A172 (cell line): ENCODE results near the gene BSND. TPM values are rescaled to one million over a fixed set of nuclear protein-coding genes. Genes with fewer than 3 reads are reported as not detected.

Source experiments
- DNase-seq: peaks from one replicate; pipeline ENCODE4 v3.0.0-alpha.2; 2015; ENCODE audit warnings: low spot score
- total RNA-seq: library from RNA; depleted of rRNA; stranded (reverse); fragments of >200 nt; shearing (Covaris generic); gene quantifications from 2 replicates; pipeline ENCODE4 v1.2.3, GENCODE V29; 2014

The BSND gene
- total RNA-seq, 1 experiment from 2014 or later: not detected

DNA sequence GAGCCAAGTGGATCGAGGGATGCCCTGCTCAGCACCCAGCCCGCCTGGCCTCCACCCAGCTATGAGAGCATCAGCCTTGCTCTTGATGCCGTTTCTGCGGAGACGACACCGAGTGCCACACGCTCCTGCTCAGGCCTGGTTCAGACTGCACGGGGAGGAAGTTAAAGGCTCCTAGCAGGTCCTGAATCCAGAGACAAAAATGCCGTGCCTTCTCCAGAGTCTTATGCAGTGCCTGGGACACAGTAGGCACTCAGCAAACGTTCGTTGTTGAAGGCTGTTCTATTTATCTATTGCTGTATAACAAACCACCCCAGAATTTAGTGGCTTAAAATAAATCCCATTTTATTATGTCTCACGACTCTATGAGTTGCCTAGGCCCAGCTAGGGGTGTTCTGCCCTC lies 6.8 kb upstream of the BSND start:
- DNase-seq: no peak

DNA sequence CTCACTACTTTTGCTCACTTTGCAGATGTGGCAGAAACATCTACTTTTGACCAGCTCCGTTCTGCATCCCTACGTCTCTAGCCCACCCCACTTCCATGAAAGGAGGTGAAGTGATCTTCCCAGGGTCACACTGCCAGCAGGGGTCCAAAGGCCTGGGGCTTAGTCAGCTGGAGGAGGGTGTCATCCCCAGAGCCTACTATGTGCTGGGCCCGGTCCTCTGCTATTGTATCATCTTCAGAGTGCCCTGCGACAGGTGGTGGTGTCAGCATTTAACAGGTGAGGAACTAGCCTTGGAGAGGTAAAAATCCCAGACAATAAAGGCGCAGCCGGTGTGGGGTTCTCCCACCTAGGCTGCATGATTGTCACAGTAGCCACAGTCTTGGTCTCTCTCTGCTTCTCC lies 5.6 kb upstream of the BSND start:
- no peak for DNase-seq

DNA sequence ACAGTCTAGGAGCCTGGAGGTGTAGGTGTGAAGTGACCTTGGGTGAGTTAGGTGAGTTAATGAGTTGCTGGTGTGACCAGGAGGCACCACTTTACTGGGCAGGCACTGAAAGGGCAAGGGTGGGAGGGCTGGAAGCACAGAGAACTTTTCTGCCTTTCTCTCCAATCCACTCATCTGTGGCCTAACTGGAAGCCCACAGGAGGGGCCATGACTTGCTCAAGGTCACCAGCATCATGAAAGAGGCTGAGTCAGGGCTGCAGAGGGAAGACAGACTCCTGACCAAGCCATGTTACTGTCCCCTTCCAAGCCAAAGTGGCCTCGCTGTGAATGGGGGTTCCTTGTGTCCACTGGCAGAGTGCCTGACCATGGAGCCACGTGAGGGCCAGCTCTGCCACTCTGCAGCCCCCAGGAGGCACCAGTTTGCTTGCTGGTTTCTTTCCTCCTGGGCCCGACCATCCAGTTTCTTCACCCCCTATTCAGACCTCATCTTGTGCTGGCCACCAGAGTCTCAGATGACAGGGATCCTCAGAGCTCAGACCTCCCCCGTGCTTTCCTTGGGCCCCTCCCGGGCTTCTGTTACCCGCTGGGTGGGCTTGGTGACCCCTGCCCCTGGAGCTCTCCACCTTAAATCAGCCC lies 4.3 kb upstream of the BSND start:
- no peak for DNase-seq

DNA sequence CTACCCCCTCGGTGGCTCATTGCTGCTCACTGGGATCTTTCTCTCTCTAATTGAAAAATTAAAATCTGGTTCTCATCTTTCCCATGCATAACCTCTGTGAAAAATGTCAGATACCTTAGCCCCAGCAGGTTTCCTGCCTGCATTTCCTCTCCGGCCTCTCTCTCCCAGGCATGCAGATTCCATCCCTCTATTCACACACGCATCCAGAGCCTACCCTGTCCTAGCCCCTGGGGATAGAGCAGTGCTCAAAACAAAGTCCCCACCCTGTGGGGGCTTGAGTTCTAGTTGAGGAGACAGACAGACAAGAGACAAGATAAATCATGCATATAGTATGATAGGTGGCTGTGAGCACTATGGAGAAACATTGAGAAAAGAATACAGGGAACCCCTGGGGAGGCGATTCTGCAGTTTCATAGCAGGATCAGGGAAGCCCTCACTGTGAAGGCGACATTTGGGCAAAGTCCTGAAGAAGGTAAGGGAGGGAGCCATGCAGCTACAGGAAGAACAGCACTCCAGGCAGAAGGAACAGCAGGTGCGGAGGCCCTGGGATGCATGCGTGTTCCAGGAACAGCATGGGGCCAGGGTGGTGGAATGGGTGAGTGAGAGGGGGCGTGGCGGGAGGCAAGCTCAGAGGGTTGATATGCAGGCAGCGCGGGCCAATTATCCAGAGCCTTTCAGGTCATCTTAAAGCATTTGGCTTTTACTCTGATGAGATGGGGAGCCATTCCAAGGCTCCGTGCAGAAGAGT lies 3.5 kb upstream of the BSND start:
- DNase-seq: no peak

DNA sequence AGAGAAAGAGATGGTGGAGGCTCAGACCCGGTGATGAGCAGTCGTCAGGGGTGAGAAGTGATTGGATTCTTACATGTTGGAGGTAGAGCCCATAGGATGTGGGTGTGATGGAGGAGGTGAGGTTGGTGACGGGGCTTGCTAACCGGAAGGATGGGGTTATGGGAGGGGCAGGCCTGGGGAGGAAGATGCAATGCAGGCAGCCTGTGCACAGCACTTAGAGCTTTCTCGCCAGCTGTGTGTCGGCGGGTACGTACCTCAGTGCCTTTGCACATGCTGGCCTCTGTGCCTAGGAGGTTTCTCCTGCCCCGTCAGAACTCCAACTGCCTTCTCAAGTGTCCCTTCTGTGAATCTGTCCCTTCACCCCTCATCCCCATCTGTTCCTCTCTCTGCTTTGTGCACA lies 2.9 kb upstream of the BSND start:
- DNase-seq: no peak

DNA sequence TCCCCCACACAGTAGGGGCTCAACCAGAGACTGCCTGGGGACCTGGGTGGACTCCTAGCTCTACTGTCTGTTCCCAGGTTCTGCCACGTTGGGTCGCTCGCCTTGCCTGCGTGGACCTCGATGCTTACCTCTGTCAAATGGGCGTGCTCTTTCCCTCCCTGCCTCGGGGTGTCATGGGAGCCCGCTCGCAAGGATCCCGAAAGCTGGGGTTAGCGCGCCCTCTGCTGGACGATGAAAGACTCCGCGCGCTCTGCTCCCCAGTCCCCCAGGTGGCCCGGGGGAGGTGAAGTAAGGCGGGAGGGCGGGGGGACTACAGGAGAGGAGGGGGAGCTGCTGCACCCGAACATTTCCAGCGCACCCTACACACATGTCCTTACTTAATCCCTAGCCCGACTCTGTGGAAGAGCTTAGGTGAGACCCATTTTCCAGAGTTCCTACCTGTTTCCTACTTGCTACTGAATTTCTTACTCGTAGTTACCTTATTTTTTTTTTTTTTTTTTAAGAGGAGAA lies 2.3 kb upstream of the BSND start:
- peak; percentile 38 for DNase-seq

DNA sequence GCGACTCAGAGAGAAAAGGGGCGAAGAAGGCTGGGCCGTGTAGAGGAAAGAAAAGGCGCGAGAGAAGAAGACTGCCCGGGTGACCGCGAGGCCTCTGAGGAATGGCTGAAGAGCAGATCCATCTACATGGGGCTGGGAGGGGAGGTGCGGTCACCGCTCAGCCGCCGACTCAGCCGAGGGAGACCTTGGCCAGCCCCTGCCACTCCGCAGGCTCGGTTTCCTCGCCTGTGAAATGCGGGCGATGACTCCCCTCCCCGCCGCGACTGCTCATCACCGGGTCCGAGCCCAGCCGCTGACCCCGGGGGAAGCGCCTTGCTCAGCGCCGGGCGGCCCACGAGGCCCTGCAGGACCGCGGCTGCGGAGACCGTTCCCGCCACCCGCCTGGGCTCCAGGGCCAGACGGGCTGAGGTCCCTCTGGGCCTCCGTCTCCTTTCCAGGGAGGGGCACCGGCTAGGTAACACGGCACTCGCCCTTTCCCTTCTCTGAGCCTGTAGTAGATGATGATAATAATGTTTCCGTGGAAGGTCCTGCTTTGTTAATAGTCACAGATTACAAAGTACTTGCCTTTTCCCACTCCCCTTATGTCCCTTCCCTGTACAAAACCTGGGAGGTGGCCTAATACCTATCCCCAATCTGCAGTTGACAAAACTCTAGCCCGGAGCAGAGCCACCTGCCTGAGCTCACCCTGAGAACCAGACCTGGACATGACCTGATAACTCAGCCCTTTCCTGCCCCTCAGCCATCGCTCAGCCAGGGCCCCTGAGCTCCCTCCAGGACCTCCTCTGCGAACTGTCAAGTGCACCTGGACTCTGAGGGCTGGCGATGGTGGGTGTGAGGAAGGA lies 1.6 kb upstream of the BSND start:
- no peak for DNase-seq

DNA sequence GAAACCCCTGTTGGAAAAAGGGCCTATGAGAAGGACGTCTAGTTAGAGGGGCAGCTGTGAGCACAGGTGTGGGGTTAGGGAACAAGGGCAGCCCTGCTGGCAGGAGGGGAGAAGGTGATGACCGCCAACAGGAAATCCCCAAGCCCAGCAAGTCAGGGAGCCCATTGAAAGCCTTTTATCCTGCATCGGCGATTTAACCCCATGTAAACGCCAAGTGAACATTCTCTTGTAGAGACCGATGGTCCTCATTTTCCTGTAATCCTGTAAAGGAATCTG lies 1.1 kb upstream of the BSND start:
- no peak for DNase-seq

DNA sequence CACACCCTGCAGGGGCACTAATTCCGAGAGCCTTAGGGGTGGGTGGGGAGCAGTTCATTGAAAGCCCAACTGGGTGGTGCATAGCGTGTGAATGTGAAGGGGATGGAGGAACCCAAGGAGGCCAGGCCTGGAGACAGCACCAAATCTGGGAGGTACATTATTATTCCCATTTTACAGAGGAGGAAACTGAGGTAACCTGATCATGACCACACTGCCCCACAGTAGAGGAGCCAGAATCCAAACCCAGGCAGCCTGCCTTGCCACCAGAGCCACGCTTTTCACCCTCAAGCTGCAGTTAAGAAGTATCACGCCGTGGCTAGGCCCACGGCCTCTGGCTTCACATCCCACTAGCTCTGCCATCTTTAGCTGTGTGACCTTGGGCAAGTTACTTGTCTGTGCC lies 633 bp upstream of the BSND start:
- DNase-seq: no peak

DNA sequence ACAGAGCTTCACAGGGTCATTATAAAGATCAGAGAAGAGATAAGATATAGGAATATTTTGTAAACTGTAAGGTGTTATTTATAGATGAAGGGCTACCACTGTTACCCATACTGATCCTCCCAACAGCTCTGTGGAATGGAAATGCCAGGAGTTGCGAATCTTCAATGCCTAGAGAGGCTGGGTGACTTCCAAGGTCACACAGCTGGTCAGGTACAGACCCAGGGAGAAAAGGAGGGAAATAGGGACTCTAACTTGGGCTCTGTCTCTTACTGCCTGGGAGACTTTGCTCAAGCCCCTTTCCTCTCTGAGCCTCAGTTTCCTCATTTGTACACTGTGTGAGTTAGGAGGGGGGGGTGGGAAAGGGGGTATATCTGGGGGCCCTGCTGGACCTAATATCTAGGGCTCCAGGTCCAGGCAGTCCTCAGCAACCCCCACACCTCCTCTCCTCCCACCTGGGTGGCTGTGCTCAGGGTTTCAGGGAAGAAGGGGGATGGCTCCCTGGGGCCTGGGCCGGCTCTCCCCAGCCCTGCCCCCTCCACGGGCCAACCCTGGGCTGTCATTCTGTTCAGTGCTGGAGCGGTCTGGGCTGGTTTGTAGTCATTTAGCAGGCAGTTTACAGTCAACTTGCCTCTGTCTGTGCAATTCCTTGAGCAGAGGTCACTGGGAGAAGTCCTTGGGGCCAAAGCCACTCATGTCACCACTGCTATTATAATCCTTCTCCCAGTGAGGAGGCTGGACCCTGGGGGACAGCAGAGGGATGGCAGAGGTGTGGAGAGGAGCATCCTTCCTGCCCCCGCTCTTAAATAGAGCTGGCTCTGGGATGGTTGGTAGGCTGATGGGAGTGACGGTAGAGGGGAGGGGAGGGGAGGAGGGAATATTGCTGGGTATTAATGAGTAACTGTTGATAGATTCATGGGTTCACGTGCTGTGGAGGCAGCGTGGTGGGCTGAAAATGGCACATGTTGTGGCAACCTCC lies 1.7 kb downstream of the BSND start:
- no peak for DNase-seq

DNA sequence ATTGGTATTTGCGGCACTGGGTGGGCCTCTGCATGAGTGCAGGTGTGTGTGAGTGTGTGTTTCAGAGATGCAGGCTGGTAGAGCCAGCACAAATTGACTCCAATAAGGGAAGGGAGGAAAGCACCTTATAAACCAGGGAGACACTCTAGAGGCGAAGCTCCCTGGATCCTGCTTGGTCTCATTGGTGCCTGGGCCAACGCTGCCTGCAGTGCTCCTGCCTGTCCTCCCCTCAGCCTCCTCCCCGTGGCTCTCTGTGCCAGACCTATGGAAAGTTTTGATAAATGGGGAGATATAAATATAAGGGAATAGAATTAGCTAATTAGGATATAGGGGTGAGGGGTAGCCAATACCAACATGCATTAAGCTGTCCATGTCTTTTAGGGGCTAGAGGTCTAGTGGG lies 2.6 kb downstream of the BSND start:
- DNase-seq: no peak

DNA sequence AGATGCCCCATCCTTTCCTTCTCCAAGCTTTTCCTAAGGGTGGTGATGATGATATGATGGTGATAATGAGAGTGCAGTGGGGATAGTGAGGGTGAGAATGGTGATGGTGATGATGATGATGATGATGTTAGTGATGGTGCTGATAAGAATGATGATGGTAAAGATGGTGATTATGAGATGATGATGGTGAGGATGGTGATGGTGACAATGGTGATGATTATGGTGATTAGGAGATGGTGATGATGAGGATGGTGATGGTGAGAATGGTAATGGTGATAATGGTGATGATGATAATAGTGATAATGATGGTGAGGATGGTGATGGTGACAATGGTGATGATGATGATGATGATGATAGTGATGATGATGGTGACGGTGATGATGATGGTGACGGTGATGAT lies 4.0 kb downstream of the BSND start:
- no peak for DNase-seq

DNA sequence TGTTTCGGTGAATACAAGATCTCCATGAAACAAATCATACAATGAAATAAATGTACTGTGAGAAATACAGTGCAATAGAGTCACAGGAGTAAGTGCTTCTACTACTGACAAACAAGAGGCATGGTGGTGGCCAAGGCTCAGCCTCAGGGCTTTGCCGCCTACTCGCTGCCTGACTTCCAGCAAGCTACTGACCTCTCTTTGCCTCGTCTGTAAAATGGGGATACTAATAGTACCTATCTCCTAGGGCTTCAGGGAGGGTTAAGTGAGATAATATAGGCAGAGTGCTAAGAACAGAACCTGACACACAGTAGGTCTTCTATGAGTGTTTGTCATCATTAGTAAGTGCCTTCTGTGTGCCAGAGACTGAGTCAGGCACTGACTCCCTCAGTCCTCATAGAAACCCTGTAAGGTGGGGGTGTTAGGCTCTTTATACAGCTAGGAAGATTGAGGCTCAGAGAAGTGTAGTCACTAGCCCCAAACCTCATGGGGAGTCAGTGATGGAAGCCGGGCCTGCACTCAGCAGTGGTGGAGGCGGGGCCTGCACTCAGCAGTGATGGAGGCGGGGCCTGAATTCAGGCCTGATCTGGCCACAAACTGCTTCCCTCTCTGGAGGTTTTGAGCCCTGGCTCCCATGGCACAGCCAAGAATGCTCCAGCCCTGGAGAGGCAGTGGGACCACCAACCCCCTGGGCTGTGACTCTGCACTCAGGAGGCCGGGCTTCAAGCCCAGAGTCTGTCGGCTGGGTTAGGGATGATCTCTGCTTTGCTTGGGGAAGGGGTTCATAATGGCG lies 6.8 kb downstream of the BSND start:
- no peak for DNase-seq

DNA sequence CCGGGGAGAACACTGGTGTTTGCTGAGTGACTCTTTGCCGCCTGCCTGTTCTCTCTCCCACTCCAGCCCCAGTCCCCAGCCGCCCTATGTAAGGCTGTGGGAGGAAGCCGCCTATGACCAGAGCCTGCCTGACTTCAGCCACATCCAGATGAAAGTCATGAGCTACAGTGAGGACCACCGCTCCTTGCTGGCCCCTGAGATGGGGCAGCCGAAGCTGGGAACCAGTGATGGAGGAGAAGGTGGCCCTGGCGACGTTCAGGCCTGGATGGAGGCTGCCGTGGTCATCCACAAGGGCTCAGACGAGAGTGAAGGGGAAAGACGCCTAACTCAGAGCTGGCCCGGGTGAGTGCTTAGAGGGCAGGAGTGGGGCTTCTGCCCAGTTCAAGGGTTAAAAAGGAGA lies 8.2 kb downstream of the BSND start:
- no peak for DNase-seq

DNA sequence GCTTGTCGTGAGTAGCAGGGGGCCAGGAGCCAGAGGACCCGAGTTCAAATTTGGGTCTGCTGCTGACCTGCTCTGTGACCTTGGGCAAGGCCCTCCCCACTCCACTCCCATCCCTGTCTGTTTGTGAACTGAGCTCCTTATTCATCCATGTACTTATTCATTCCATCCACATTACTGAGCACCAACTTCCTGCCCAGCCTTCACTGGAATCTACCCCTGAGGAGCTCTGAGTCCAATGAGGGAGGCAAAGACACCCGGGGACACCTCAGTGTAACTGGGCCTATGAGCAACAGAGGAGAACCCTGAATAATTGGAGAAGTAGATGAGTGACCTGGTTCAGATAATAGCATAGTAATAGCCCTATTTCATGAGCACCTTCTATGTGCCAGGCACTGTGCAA lies 8.9 kb downstream of the BSND start:
- peak; percentile 46 for DNase-seq

DNA sequence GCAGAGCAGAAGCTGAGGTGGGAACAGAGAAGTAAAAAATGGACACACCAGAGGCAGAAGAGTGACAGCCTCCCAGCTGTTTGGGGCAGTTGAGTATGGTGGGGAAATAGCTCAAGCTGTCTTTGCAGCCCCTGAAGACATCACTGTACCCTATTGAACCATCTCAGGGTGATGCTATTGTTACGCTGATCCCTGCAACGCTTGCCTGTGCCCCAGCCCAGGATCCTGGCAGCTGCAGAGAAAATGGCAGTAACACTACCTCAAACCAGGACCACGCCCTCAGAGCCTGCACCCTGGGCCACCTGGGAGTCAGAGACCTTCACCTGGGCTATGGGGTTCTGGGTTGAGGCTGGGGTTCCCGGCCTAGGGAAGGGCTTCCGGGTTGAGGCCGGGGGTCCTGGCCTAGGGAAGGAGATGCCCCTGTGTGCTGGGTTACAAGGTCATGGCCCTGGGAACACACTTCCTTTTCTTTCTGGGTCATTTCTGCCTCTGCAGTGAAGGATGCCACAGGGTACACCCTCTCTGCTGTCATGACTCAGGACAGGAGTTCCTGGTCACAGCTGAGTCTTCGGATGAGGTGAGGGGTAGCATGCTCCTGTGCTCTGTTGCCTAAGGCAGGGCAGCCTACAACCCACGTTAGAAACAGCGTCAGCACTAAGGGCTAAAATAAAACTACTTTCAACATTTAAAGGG lies 11.6 kb downstream of the BSND start:
- no peak for DNase-seq

DNA sequence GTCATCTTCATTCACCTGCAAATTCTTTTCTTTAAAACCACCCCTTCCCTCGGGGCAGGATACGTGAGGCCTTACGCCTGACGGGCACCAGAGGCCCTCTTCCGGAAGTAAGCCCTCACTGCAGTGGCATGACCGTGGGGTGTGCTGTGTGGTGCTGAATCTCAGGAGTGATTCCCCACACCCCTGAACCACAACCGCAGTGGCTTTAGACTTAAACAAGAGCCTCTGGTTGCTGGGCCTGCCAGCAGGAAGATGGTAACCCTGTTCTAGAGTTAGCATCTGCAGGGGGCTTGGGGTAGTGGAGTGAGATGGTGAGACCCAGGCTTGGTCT lies 12.1 kb downstream of the BSND start:
- no peak for DNase-seq

DNA sequence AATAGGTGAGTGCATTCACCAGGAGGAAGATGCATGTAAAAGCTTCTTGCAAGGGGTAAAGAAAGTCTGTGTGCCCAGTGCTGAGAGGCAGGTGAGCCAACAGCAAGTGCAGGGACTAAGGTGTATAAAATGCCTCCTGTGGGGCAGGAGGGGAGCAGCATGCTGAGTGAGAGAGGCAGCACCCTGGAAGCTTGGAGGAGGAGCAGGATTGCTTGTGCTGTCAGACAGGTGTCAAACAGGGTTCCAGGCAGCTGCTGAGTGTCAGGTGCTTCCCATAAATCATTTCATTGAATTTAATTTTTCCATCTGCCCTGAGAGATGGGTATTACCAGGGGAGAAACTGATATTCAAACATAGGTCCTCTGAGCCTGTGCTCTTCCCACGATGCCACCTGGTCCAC lies 13.9 kb downstream of the BSND start:
- DNase-seq: no peak

DNA sequence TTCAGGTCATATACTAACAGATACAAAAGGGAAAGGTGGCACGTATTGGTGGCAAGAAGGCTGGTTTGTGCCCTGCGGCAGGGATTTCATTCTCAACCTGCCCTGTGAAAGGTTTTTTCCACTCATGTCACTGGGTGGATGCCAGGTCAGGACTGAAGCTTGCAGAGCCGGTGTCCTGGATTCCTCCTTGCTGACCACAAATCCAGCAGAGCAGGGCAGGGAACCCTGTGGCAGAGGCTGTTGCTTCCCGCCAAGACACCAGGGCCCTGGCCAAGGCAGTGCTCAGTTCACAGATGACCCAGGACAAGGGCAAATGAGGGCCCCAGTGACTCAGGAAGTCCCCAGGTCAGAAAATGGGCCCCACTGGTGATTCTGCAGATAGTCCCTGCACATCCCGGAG lies 16.4 kb downstream of the BSND start:
- DNase-seq: no peak
